NCI-H748 (cell line): ENCODE data around the gene NHLH1.

Experiments
- DNase-seq: peaks from one replicate; lab custom pipeline; 2025; ENCODE audit not compliant: unreplicated experiment; lab: John Stamatoyannopoulos, UW

NHLH1 gene

DNA sequence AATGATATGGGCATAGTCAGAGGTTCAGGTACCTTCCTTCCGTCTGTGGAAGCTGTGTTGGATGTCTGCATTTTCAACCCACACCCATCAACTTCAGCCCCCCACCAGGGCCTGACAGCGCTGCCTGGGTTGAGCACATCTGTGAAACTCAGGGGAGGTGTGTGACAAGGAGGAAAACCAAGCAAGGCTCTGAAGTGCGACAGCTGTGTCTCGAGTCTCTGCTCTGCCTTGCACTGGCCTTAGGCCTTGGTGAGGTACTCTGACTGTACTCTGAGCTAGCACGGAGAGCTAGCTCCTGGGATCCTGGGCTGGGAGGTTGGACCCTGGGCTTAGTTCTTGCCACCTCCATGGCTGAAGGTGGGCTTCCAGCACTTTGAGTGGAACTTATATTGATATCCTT, 42.6 kb downstream of the NHLH1 start:
- no peak for DNase-seq

DNA sequence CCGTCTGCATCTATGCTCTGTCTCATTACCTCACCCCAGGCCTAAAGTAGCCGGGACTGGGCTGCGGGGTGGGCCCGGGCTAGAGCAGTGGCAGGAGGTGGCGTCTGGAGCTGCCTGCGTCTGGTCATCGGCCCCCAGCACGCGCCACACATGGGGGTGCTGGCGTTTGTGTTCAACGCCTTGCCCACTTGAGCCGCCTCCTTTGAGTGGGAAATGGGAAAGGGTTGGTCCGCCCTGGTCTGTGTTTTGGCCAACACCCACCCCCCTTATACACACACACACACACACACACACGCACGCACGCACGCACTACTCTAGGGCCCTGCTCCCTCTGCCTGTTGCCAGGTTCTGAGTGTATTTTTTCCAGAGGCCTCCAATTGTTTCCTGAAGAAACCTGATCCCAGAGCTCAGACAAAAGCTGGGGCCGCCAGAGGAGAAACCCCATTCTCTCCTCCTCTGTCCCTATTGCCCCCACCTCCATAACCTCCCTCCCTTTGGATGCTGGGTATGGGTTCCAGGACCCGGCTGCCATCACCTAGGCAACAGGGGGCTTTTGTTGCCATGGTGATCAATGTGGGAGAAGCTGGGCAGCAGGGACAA, 43.6 kb downstream of the NHLH1 start:
- peak; percentile 77 for DNase-seq

DNA sequence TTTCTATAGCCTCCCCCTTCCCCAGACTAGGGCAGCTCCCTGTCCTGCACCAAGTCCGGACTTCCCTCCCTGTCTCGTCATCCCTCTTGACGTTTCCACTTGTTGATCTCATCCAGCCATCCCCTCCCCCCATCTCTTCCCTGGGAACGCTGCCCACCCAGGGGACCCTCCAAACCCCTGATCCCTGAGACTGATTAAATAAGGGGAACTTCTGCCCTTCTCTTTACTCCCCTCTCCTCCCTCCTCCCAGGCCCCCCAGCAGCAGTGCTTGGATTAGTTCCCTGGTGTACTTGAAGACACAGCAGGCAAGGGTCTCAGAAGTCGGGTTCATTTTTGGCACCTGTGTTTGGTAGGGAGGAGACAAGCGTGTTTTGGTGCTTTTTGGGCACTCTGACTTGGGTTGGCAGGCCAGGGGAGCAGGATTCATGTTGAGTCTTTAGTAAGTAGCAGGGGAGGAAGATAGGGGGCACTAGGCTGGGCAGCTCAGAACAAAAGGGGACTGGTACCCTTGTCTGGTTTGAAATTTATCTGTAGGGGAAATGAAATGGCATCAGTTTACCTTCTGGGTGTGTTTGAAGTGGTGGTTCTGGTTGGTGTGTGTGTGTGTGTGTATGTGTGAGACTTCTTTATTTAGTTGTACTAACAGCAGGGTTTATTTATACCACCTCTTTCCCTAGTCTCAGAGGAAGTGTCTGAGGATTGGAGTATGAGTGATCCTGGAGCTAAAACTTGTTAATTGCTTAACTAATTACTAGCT, 44.6 kb downstream of the NHLH1 start:
- no peak for DNase-seq

DNA sequence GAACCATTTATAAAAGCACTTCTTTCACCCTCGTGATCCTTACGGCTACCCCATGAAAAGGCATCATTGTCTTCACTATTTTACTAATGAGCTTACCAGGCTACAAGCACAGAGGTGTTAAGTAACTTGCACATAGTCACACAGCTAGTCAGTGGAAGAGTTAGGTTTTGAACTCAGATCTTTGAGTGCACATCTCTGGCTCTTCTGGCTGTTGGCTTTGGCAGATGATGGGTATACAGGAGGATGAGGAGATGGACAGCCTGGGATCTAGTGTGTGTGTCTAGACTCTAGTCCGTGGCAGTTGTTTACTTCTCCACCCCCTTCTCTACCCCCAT, 45.1 kb downstream of the NHLH1 start:
- DNase-seq = no peak

DNA sequence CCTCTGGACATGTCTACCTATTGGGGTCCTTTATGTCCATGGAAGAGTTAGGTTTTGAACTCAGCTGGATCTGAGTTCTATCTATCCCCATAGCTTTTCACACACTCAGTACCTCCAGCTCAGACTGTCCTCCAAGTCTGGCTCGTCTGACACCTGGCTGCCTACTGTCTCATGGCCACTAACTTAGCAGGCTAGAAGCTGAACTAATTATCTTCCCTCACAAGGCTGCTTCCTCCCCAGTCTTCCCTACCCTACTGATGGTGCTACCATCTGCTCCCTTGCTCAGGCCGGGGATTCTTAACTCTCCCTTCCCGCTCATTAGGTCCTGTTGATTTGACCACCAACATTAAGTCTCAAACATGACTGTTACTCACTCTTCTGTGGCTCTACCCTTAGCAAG, 46.8 kb downstream of the NHLH1 start:
- DNase-seq = no peak

DNA sequence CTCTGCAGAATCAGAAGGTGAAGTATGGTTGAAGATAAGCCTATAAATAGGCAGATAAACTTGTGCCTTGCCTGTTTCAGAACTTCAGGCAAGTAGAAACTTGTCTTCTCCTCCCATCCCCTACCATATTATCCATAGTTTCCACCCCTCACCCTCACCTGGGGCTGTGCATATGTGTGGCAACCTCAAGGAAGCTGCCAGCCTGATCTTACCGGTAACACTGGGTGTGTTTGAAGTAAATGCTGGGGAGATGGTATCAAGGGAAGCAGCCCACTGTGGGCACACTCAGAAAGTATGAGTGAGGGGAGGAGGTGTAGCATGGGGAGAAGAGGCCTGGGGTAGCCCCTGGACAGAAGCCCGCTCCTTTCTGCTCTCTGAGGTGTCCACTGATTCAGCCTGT, 48.0 kb downstream of the NHLH1 start:
- DNase-seq = no peak

DNA sequence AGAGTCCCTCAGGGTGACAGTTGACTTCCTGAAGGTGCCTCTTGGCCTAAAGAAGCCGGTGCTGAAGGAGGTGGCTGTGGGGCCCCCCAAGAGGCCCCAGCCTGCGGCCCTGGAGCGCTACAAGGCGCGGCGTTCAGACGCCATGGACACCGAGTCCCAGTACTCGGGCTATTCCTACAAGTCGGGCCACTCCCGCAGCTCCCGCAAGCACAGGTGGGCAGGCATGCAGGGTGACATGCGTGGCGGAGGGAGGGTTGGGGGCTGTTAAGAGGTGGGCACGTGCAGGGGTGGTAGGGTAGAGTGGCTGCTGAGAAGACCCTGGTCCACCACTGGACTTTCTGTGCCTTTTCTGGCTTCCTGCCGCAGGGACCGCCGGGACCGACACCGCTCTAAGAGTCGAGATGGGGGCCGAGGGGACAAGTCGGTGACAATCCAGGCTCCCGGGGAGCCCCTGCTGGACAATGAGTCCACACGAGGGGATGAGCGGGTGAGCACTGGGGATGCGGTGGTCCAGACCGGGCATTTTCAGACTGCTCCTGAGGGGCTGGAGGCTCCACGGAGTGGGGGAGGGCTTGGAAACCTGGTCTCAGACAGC, 48.9 kb downstream of the NHLH1 start:
- DNase-seq = no peak

DNA sequence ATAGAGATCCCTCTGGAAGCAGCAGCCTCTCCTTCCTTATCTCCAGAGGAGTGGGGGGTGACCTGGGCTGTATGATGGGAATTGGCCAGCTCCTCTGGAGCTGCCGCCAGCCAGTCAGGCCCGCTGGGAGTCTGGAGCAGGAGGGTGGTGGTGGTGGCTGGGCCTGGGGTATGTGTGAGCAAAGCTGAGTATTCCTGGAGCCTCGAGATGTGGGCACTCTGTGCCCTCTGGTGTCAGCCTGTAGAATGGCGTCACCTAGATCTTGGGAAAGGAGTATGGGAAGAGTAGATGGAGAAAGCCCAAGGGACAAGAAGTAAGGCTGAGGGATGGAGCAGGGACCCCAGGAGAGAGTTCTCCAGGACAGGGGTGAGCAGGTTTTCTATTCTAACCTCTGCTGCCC, 49.5 kb downstream of the NHLH1 start:
- DNase-seq = peak; percentile 16

DNA sequence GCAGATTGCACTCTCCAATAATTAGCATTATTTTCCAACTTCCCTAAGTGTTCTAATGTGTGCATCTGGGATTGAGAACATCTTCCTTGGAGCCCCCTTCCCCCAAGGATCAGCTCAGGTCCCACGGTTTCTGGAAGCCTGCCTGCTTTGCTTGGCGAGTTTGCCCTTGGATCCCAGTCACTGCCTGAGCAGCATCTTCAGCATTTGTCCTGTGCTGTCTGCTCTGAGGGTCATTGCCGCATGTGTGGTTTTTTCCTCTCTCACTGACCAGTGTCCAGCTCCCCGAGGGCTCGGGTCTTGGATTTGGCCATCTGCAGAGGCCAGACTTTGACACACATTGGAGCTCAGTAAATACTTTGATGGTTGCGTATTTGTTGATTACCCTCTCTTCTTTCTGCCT, 51.6 kb downstream of the NHLH1 start:
- DNase-seq = no peak

DNA sequence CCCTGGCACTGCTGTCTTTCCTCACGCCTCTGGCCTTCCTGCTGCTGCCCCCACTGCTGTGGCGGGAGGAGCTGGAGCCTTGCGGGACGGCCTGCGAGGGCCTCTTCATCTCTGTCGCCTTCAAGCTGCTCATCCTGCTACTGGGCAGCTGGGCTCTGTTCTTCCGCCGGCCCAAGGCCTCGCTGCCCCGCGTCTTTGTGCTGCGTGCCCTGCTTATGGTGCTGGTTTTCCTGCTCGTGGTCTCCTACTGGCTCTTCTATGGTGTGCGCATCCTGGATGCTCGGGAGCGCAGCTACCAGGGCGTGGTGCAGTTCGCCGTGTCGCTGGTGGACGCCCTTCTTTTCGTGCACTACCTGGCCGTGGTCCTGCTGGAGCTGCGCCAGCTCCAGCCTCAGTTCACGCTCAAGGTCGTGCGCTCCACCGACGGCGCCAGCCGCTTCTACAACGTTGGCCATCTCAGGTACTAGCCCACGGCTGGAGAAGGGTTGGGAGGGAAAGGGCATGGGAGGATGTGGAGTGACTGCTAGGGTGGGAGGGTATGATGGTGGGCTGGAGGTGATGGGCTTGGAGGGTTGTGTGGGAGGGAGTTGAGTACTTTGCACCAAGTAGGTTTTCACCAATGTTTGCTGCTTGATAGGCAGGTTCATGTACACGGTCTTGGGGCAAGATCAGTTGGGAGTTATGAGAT, 52.4 kb downstream of the NHLH1 start:
- DNase-seq = no peak

DNA sequence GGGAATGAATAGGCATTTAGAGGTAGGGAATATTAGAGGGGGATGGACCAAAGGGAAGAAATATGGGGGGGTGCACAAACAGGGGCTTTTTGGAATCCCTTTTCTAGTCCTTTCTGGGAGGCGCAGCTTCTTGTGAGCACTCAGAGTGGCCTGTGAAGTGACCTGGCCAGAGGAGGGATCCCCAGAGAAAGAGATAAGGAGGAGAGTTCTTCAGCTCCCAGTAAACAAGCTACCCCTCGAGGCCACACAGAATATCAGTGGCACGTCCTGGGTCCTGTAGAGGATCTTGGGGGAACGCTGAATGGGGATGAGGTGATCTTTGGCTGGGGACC, 52.9 kb downstream of the NHLH1 start:
- no peak for DNase-seq

DNA sequence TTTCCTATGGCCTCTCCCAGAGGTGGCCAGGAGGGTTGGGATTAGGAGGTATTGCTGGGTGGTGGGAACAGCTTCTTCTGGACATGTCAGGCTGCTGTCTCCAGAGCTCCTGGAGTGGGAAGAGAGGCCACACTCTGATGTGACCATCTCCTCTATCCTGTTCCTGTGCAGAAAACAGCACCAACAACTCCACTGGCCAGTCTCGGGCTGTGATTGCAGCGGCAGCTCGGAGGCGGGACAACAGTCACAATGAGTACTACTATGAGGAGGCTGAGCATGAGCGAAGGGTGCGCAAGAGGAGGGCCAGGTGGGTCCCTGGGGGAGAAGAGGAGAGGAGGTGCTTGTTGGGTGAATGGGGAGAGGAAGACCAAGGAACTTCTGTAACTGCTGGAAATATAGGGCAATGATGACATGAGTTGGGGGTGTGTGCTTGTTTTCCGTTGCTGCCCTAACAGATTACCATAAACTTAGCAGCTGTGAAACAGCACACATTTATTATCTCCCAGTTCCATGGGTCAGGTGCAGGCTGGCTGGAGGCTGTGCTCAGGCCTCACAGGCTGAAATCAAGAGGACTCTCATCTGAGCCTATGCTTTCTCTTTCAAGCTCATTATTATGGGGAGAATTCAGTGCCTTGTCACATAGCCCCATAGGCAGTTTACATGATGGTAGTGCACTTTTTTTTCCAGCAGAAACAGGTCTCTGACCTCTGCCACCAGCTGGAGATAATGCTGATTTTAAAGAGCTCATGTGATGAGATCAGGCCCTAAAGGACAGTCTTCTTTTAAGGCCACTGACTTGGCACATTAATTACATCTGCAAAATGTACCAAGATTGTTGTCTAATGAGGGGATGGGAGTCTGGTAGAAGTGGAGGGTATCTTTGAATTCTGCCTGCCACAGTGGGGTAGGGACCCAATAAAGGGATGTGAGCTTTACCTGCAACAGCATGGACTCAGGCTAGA, 54.3 kb downstream of the NHLH1 start:
- DNase-seq = no peak

DNA sequence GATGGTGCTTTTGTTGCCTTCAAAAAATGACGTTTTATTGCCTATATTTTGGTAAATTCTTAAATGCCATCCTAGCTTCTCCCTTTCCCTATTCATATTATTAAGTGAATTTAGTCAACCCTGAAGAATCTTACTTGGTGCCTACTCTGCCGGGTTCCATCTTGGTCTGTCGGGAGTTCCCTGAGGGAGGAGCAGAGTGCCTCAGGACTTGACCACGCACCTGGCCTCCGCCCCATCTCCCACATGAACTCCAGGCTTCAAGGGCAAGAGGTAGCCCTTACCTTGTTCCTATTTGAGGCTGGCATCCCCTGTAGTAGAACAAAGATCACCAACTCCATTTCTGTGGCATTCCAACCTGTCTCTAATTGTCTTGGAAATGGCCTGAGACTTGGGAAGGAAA, 55.0 kb downstream of the NHLH1 start:
- no peak for DNase-seq
